Measurements from ENCODE around the gene CLIC4.

DNA sequence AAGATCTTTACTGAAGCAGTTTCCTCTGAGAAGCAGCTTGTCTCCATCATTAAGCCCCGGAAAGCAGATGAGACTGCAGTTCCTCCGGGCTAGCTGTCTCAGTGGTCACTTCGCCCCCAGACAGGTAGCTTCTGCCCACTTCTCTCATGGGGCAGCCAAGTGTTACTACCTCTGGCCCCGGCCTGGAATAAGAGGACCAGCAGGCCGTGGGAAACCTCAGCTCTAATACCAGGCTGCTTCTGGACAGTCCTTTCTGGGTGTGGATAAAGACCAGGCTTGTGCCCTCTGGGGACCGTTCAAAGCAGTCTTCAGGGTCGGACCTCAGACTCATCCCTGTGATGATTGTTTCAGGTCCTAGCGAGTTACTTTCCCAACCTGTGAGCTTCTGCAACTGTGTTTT lies 130.0 kb downstream of the CLIC4 start:
- no peak for TF ChIP-seq POLR2A (IDR thresholded peaks at IDR 0.05)
- TF ChIP-seq, protein P1, sequence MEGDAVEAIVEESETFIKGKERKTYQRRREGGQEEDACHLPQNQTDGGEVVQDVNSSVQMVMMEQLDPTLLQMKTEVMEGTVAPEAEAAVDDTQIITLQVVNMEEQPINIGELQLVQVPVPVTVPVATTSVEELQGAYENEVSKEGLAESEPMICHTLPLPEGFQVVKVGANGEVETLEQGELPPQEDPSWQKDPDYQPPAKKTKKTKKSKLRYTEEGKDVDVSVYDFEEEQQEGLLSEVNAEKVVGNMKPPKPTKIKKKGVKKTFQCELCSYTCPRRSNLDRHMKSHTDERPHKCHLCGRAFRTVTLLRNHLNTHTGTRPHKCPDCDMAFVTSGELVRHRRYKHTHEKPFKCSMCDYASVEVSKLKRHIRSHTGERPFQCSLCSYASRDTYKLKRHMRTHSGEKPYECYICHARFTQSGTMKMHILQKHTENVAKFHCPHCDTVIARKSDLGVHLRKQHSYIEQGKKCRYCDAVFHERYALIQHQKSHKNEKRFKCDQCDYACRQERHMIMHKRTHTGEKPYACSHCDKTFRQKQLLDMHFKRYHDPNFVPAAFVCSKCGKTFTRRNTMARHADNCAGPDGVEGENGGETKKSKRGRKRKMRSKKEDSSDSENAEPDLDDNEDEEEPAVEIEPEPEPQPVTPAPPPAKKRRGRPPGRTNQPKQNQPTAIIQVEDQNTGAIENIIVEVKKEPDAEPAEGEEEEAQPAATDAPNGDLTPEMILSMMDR (IDR thresholded peaks at IDR 0.05): no peak
